OCI-LY1 (cell line): ENCODE measurements around the gene PPP1R17.

Experiments used
- EZH2 ChIP-seq: fragments of 200-600 bp; sonication (generic), shearing (Covaris generic); IDR thresholded peaks from 2 replicates; pipeline ENCODE4 v1.8.0; 2017; ENCODE audit warnings: borderline replicate concordance, mixed run types, mild to moderate bottlenecking, antibody characterized with exemption, low read length, moderate library complexity, mixed read lengths
- TF ChIP-seq, protein P1 (sequence below): fragments of 200-600 bp; sonication (generic), shearing (Covaris generic); IDR thresholded peaks from 2 replicates; pipeline ENCODE4 v1.5.1; 2017; ENCODE audit warnings: mild to moderate bottlenecking, antibody characterized with exemption, low read length, moderate library complexity, mixed read lengths

DNA sequence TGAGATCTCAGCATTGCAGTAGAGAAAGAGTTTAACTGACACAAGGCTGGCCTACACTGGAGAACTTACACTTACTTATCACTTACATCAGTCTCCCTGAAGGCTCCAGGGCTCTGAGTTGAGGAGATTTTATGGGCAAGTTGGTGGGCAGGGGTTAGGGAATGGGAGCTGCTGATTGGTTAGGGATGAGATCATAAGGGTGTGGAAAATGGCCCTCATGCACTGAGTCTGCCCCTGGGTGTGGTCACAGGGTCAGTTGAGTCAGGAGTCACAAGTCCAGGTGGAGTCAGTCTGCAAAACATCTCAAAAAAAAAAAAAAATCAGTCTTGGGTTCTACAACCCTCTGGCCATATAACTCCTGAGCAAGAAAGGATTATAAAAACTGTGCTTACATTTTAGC lies 60.5 kb downstream of the PPP1R17 start:
- TF ChIP-seq, protein P1, sequence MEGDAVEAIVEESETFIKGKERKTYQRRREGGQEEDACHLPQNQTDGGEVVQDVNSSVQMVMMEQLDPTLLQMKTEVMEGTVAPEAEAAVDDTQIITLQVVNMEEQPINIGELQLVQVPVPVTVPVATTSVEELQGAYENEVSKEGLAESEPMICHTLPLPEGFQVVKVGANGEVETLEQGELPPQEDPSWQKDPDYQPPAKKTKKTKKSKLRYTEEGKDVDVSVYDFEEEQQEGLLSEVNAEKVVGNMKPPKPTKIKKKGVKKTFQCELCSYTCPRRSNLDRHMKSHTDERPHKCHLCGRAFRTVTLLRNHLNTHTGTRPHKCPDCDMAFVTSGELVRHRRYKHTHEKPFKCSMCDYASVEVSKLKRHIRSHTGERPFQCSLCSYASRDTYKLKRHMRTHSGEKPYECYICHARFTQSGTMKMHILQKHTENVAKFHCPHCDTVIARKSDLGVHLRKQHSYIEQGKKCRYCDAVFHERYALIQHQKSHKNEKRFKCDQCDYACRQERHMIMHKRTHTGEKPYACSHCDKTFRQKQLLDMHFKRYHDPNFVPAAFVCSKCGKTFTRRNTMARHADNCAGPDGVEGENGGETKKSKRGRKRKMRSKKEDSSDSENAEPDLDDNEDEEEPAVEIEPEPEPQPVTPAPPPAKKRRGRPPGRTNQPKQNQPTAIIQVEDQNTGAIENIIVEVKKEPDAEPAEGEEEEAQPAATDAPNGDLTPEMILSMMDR: no peak
- TF ChIP-seq EZH2: no peak
